Breast epithelium (tissue), 4 donors: ENCODE results near the gene LEAP2. TPM values are rescaled to one million over a fixed set of nuclear protein-coding genes. Genes with fewer than 3 reads are reported as not detected.

Experiments used
- DNase-seq, 2 donors: peaks; one replicate each; pipeline ENCODE4 v3.0.0-alpha.2; 2019; ENCODE audit warnings: low spot score in 2 of 2
- H3K27ac ChIP-seq, 2 donors: fragments of 200-600 bp; sonication (generic) in 1 of 2; one replicate each; pipeline ENCODE4 v1.5.1; 2016 to 2019; ENCODE audit warnings: mild to moderate bottlenecking in 1 of 2
- H3K27me3 ChIP-seq, 2 donors: fragments of 200-600 bp; sonication (generic) in 1 of 2; one replicate each; pipeline versions ENCODE4 v1.5.1 to v1.6.0; 2017 to 2019; ENCODE audit warnings: control low read depth in 1 of 2, mild to moderate bottlenecking in 1 of 2
- H3K36me3 ChIP-seq: fragments of 200-600 bp; one replicate; pipeline ENCODE4 v1.5.1; 2019
- H3K4me1 ChIP-seq, 2 donors: fragments of 200-600 bp; sonication (generic); one replicate each; pipeline ENCODE4 v1.5.1; 2016 to 2019; ENCODE audit warnings: control low read depth in 1 of 2
- H3K4me3 ChIP-seq, 3 donors: fragments of 200-600 bp; sonication (generic); 1 replicate in 2 of 3; 2 replicates in 1 of 3; pipeline ENCODE4 v1.5.1; 2016 to 2019; ENCODE audit warnings: mild to moderate bottlenecking in 3 of 3, moderate library complexity in 2 of 3
- H3K9me3 ChIP-seq, 2 donors: fragments of 200-600 bp; sonication (generic) in 1 of 2; one replicate each; pipeline ENCODE4 v1.5.1; 2016 to 2019; ENCODE audit warnings: control low read depth in 1 of 2
- POLR2A ChIP-seq: fragments of 450-650 bp; IDR thresholded peaks from one replicate; pipeline ENCODE4 v1.6.1; 2016; ENCODE audit warnings: antibody characterized with exemption, mild to moderate bottlenecking, moderate library complexity
- POLR2AphosphoS5 ChIP-seq, 3 donors: sonication (generic); formaldehyde crosslinking; IDR thresholded peaks; one replicate each; pipeline ENCODE4 v1.6.1; 2017; ENCODE audit warnings: antibody characterized with exemption in 3 of 3
- intact Hi-C: fragments of 100-400 bp; cut with DNase I; formaldehyde crosslinking; loops from one replicate; pipeline ENCODE4 v1.15.1; 2023; ENCODE audit warnings: low total_unique reads
- total RNA-seq, 3 donors: library from RNA; depleted of rRNA; stranded (reverse); fragments of >200 nt; gene quantifications; one replicate each; pipeline ENCODE4 v1.1.0, GENCODE V29; 2016
- TF ChIP-seq, protein P1 (sequence below), 3 donors: fragments of 450-650 bp; IDR thresholded peaks; one replicate each; pipeline ENCODE4 v1.5.1; 2016 to 2017; ENCODE audit warnings: antibody characterized with exemption in 3 of 3, mild to moderate bottlenecking in 3 of 3, moderate library complexity in 3 of 3

The LEAP2 gene
- total RNA-seq, 3 donors from 2014 or later: 0.80 to 4.1 (median 2.9) TPM

DNA sequence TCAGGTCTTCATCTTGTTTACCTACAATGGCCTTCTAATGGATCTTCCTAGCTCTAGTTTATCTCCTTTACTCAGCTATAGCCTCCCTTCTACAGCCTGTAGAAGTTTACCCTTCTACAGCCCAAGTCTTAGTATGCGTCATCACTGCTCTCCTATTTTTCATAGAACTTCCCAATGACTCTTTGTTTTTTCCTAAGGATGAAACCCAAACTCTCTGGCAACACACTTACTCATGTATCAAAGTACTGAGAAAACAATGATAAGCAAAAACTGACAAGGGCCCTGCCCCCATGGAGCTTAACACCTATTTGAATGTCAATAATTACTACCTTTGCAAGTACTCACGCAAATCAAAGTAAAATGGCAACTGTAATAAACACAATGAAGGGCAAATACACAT, 33.7 kb downstream of the LEAP2 start:
- intact Hi-C loops: no loop called here
- DNase-seq: no peak
- H3K27ac ChIP-seq: no peak overlapping the region
- H3K36me3 ChIP-seq: no peaks in the 10 kb centered on the region
- no peak overlapping the region for H3K4me3 ChIP-seq
- no peaks in the 10 kb centered on the region for H3K9me3 ChIP-seq
- TF ChIP-seq, protein P1, sequence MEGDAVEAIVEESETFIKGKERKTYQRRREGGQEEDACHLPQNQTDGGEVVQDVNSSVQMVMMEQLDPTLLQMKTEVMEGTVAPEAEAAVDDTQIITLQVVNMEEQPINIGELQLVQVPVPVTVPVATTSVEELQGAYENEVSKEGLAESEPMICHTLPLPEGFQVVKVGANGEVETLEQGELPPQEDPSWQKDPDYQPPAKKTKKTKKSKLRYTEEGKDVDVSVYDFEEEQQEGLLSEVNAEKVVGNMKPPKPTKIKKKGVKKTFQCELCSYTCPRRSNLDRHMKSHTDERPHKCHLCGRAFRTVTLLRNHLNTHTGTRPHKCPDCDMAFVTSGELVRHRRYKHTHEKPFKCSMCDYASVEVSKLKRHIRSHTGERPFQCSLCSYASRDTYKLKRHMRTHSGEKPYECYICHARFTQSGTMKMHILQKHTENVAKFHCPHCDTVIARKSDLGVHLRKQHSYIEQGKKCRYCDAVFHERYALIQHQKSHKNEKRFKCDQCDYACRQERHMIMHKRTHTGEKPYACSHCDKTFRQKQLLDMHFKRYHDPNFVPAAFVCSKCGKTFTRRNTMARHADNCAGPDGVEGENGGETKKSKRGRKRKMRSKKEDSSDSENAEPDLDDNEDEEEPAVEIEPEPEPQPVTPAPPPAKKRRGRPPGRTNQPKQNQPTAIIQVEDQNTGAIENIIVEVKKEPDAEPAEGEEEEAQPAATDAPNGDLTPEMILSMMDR (IDR thresholded peaks at IDR 0.05): no peak
- TF ChIP-seq POLR2AphosphoS5 (IDR thresholded peaks at IDR 0.05) (no peak), POLR2A (no peak)
- no peaks in the 10 kb centered on the region for H3K4me1 ChIP-seq
- no peaks in the 10 kb centered on the region for H3K27me3 ChIP-seq

DNA sequence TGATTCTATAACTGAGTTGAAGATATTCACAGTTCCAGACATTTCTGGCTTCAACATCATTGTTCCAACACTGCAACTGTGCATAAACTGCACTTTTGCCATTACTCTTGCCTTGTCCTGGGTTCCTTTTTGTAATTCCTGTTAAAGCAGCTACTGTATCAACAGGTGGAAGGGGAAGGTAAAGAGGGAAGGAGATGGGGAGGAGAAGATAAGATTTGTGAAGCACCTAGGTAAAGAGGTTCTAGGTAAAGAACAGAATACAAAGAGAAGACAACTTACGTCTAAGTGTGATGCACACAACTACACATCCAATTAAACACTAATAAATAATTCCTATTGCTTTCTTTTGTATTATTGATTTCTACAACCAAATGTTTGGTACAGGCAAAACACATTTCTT, 36.2 kb downstream of the LEAP2 start:
- H3K4me1 ChIP-seq: no peaks in the 10 kb centered on the region
- H3K36me3 ChIP-seq: no peaks in the 10 kb centered on the region
- H3K9me3 ChIP-seq: no peaks in the 10 kb centered on the region
- DNase-seq: no peak
- TF ChIP-seq, protein P1 (IDR thresholded peaks at IDR 0.05): no peak
- TF ChIP-seq POLR2AphosphoS5 (IDR thresholded peaks at IDR 0.05) (no peak), POLR2A (no peak)
- no peaks in the 10 kb centered on the region for H3K27me3 ChIP-seq
- intact Hi-C loops: no loop called here
- no peak overlapping the region for H3K27ac ChIP-seq
- no peak overlapping the region for H3K4me3 ChIP-seq

DNA sequence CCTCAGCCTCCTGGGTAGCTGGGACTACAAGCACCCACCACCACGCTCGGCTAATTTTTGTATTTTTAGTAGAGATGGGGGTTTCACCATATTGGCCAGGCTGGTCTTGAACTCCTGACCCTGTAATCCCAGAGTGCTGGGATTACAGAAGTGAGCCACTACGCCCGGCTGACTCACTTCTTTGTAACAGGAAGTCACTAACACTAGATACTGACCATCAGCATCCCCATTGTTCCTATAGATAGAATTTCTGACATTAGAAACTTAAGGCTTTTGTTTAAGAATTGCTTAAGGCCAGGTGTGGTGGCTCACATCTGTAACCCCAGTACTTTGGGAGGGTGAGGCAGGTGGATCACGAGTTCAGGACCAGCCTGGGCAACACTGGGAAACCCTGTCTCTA, 42.2 kb downstream of the LEAP2 start:
- no peaks in the 10 kb centered on the region for H3K36me3 ChIP-seq
- no peaks in the 10 kb centered on the region for H3K9me3 ChIP-seq
- no peak for DNase-seq
- intact Hi-C loops: no loop called here
- no peak overlapping the region for H3K27ac ChIP-seq
- no peaks in the 10 kb centered on the region for H3K4me1 ChIP-seq
- no peaks in the 10 kb centered on the region for H3K27me3 ChIP-seq
- no peak overlapping the region for H3K4me3 ChIP-seq
- TF ChIP-seq POLR2AphosphoS5 (IDR thresholded peaks at IDR 0.05): no peak
- TF ChIP-seq, protein P1 (IDR thresholded peaks at IDR 0.05): no peak
- TF ChIP-seq POLR2A: no peak

DNA sequence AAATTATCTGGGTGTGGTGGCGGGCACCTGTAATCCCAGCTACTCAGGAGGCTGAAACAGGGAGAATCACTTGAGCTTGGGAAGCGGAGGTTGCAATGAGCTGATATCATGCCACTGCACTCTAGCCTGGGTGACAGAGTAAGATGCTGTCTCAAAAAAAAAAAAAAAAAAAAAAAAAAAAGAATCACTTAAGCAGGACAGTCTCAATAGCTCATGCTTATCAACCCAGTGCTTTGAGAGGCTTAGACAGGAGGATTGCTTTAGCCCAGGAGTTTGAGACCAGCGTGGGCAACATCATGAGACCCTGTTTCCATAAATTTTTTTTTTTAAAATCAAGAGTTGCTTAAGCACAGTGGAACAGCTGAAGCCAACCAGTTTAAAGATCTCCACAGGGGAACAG, 42.6 kb downstream of the LEAP2 start:
- H3K4me3 ChIP-seq: no peak overlapping the region
- H3K36me3 ChIP-seq: no peaks in the 10 kb centered on the region
- H3K9me3 ChIP-seq: no peaks in the 10 kb centered on the region
- H3K4me1 ChIP-seq: no peaks in the 10 kb centered on the region
- TF ChIP-seq, protein P1 (IDR thresholded peaks at IDR 0.05): no peak
- TF ChIP-seq POLR2A: no peak
- no peak for TF ChIP-seq POLR2AphosphoS5 (IDR thresholded peaks at IDR 0.05)
- no peak overlapping the region for H3K27ac ChIP-seq
- intact Hi-C loops: no loop called here
- no peaks in the 10 kb centered on the region for H3K27me3 ChIP-seq
- no peak for DNase-seq

Other genes starting within 250 kb of the LEAP2 start
- under 1 TPM in 2 of 3 donors, not detected in 1; 0.33 to 0.73 TPM for gene IL13, start 215.5 kb upstream of the LEAP2 start, total RNA-seq
- not detected for gene IL4, start 199.7 kb upstream of the LEAP2 start, total RNA-seq
- 10 to 100 TPM in 2 of 3 donors, 1 to 10 TPM in 1; 4.5 to 15.7 (median 11.5) TPM for gene KIF3A, start 136.1 kb upstream of the LEAP2 start, total RNA-seq
- 1 to 10 TPM in 1 of 3 donors, under 1 TPM in 1, not detected in 1; 0.98 to 2.0 TPM for gene CCNI2, start 126.2 kb upstream of the LEAP2 start, total RNA-seq
- gene SEPTIN8, start 96.4 kb upstream of the LEAP2 start, total RNA-seq: 10 to 100 TPM; 26.4 to 43.0 (median 40.0) TPM
- 1 to 10 TPM in 1 of 3 donors, under 1 TPM in 2; 0.66 to 3.2 (median 0.96) TPM for gene SOWAHA, start 60.4 kb upstream of the LEAP2 start, total RNA-seq
- 10 to 100 TPM in 1 of 3 donors, 1 to 10 TPM in 2; 2.4 to 12.6 (median 9.5) TPM for gene SHROOM1, start 43.0 kb upstream of the LEAP2 start, total RNA-seq
- gene GDF9, start 7.2 kb upstream of the LEAP2 start, total RNA-seq: under 1 TPM; 0.33 to 0.64 (median 0.44) TPM
- gene UQCRQ, start 7.0 kb upstream of the LEAP2 start, total RNA-seq: 100 to 1,000 TPM; 106 to 184 (median 150) TPM
- 100 to 1,000 TPM in 1 of 3 donors, 10 to 100 TPM in 2; 70.2 to 108 (median 75.4) TPM for gene AFF4, start 90.0 kb downstream of the LEAP2 start, total RNA-seq
- 10 to 100 TPM; 13.6 to 30.4 (median 21.6) TPM for gene ZCCHC10, start 152.9 kb downstream of the LEAP2 start, total RNA-seq
- 10 to 100 TPM; 45.6 to 67.2 (median 55.4) TPM for gene HSPA4, start 178.3 kb downstream of the LEAP2 start, total RNA-seq